HepG2 (cell line): ENCODE measurements around the gene INSIG2. TPM values are rescaled to one million over a fixed set of nuclear protein-coding genes. Genes with fewer than 3 reads are reported as not detected.
A peak's percentile ranks its signal among the peaks of the same experiment; 100 is the strongest.

Experiments
- EED ChIP-seq: sonication (generic); formaldehyde crosslinking; IDR thresholded peaks from 2 replicates; pipeline ENCODE4 v1.5.0; 2020; ENCODE audit warnings: mild to moderate bottlenecking, missing genetic modification reagents
- ELF1 ChIP-seq: sonication (generic); formaldehyde crosslinking; IDR thresholded peaks from 2 replicates; pipeline ENCODE4 v1.4.0; 2020; ENCODE audit warnings: missing genetic modification reagents
- ELF3 ChIP-seq: IDR thresholded peaks from 2 replicates; pipeline ENCODE4 v1.6.1; 2016; ENCODE audit warnings: missing genetic modification reagents, missing compliant biosample characterization
- FOXA1 ChIP-seq, 2 experiments: fragments of 450-650 bp in 1 of 2; sonication (generic) in 1 of 2; formaldehyde crosslinking in 1 of 2; IDR thresholded peaks; 2 replicates each; pipeline versions ENCODE4 v1.4.0 to v1.6.1; 2016 to 2020; ENCODE audit warnings: missing genetic modification reagents in 1 of 2
- FOXA3 ChIP-seq: IDR thresholded peaks from 2 replicates; pipeline ENCODE4 v1.6.1; 2016; ENCODE audit warnings: missing genetic modification reagents, missing compliant biosample characterization
- ISL2 ChIP-seq: sonication (generic); formaldehyde crosslinking; IDR thresholded peaks from 2 replicates; pipeline ENCODE4 v1.5.0; 2020; ENCODE audit warnings: missing genetic modification reagents
- KLF11 ChIP-seq: IDR thresholded peaks from 2 replicates; pipeline ENCODE4 v1.6.1; 2016; ENCODE audit warnings: missing compliant biosample characterization
- MEF2D ChIP-seq: sonication (generic); formaldehyde crosslinking; IDR thresholded peaks from 2 replicates; pipeline ENCODE4 v1.5.1; 2020; ENCODE audit warnings: mild to moderate bottlenecking, missing genetic modification reagents
- POGZ ChIP-seq: sonication (generic); formaldehyde crosslinking; IDR thresholded peaks from 2 replicates; pipeline ENCODE4 v1.4.0; 2020; ENCODE audit warnings: mild to moderate bottlenecking, missing genetic modification reagents
- POLR2AphosphoS5 ChIP-seq: IDR thresholded peaks from 2 replicates; pipeline ENCODE4 v1.6.1; 2012; ENCODE audit warnings: low read depth, low read length
- RCOR2 ChIP-seq: IDR thresholded peaks from 2 replicates; pipeline ENCODE4 v1.6.1; 2016; ENCODE audit warnings: missing biosample characterization, missing genetic modification reagents
- RERE ChIP-seq: IDR thresholded peaks from 2 replicates; pipeline ENCODE4 v1.6.1; 2016; ENCODE audit warnings: low read depth, missing genetic modification reagents, missing compliant biosample characterization
- SMAD3 ChIP-seq: sonication (generic); formaldehyde crosslinking; IDR thresholded peaks from 2 replicates; pipeline ENCODE4 v1.4.0; 2020; ENCODE audit warnings: missing genetic modification reagents
- TEAD2 ChIP-seq: sonication (generic); formaldehyde crosslinking; IDR thresholded peaks from 2 replicates; pipeline ENCODE4 v1.9.0; 2021; ENCODE audit warnings: missing genetic modification reagents
- ZNF7 ChIP-seq: IDR thresholded peaks from 2 replicates; pipeline ENCODE4 v1.6.1; 2016; ENCODE audit warnings: missing biosample characterization, missing genetic modification reagents
- polyA plus RNA-seq, 8 experiments: library from polyadenylated mRNA; depleted of rRNA in 3 of 8; stranded (reverse) in 7 of 8; unstranded in 1 of 8; fragments of >200 nt; fragmentation: Illumina TruSeq in 4 of 8; extraction: Trizol in 4 of 8; gene quantifications; 2 replicates each; pipeline versions ENCODE4 v1.2.1 to v1.2.3, GENCODE V29; 2011 to 2016; ENCODE audit warnings: low read depth in 4 of 8, missing spikeins in 1 of 8, mixed read lengths in 1 of 8; ENCODE audit not compliant: insufficient read depth in 1 of 8
- total RNA-seq, 5 experiments: library from RNA; depleted of rRNA; stranded (reverse); fragments of >200 nt; fragmentation: Illumina TruSeq; extraction: Trizol; gene quantifications; 2 replicates each; pipeline ENCODE4 v1.2.3, GENCODE V29; 2016; ENCODE audit warnings: low read depth in 1 of 5
- TF ChIP-seq, protein P1 (sequence below), 2 experiments: sonication (generic) in 1 of 2; formaldehyde crosslinking in 1 of 2; IDR thresholded peaks; 2 replicates each; pipeline versions ENCODE4 v1.6.1 to v1.9.0; 2014 to 2022; ENCODE audit warnings: antibody characterized with exemption in 1 of 2, borderline replicate concordance in 1 of 2, inconsistent platforms in 1 of 2, low read depth in 1 of 2, missing genetic modification reagents in 1 of 2
- TF ChIP-seq, protein P2 (sequence below): sonication (generic); formaldehyde crosslinking; IDR thresholded peaks from 2 replicates; pipeline ENCODE4 v1.5.0; 2020; ENCODE audit warnings: missing genetic modification reagents, mild to moderate bottlenecking, borderline replicate concordance

INSIG2 gene
- total and polyA plus RNA-seq, 2 of the 13 experiments (the other 11 are each of a cell fraction or from before 2014, with no cell fraction given), result 73.5 to 481 TPM

DNA sequence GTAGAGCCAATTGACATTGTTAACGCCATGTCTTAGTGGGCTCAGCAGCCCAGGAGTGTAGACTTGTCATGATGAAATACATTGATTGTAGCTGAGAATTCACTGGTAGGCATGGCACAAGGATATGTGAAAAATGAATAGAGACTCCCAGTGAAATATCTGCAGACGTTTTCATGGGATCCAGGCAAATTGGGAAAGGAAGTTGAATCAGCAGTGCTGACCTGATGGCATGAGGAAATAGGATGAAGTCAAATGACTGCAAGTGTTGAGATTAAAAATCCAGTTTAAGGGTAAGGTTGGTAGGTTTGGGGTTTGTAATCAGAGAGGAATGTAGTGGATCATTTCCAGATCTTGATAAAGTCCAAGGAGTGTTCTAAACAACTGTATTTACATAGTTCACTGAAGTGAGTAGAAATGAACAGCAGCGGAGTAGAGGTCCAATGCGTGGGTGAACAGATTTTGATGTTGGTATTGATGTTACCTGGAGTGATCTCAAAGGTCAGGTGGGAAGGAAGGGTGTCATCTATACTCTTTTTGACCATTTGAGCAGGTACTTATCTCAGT is 24.6 kb downstream of the INSIG2 start (continued):
- TF ChIP-seq RCOR2 (CRISPR knock-in tag) (no peak), SMAD3 (CRISPR knock-in tag) (0 out of 2 replicates have a peak, but pooled peaks have one; percentile 33), EED (no peak), POGZ (0 out of 2 replicates have a peak, but pooled peaks have one; percentile 33), FOXA3 (peak; percentile 41; the same call in 1 of the 2 replicates), POLR2AphosphoS5 (peak; percentile 77), RERE (0 out of 2 replicates have a peak, but pooled peaks have one; percentile 28), ELF1 (CRISPR knock-in tag) (no peak), TEAD2 (CRISPR knock-in tag) (no peak), ELF3 (CRISPR knock-in tag) (peak; percentile 54; the same call in 1 of the 2 replicates), ISL2 (CRISPR knock-in tag) (0 out of 2 replicates have a peak, but pooled peaks have one; percentile 14), KLF11 (CRISPR knock-in tag) (0 out of 2 replicates have a peak, but pooled peaks have one; percentile 34), FOXA1 (IDR thresholded peaks at IDR 0.05) (no peak), FOXA1 (CRISPR knock-in tag; IDR thresholded peaks at IDR 0.05) (peak; percentile 32; the same call in 1 of the 2 replicates), ZNF7 (peak; percentile 5; the same call in 1 of the 2 replicates), MEF2D (CRISPR knock-in tag) (0 out of 2 replicates have a peak, but pooled peaks have one; percentile 44)
- TF ChIP-seq, protein P1, sequence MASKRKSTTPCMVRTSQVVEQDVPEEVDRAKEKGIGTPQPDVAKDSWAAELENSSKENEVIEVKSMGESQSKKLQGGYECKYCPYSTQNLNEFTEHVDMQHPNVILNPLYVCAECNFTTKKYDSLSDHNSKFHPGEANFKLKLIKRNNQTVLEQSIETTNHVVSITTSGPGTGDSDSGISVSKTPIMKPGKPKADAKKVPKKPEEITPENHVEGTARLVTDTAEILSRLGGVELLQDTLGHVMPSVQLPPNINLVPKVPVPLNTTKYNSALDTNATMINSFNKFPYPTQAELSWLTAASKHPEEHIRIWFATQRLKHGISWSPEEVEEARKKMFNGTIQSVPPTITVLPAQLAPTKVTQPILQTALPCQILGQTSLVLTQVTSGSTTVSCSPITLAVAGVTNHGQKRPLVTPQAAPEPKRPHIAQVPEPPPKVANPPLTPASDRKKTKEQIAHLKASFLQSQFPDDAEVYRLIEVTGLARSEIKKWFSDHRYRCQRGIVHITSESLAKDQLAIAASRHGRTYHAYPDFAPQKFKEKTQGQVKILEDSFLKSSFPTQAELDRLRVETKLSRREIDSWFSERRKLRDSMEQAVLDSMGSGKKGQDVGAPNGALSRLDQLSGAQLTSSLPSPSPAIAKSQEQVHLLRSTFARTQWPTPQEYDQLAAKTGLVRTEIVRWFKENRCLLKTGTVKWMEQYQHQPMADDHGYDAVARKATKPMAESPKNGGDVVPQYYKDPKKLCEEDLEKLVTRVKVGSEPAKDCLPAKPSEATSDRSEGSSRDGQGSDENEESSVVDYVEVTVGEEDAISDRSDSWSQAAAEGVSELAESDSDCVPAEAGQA (IDR thresholded peaks at IDR 0.05; ENCODE audit: low read depth), result no peak
- TF ChIP-seq, protein P1 (CRISPR knock-in tag; IDR thresholded peaks at IDR 0.05; ENCODE audit: borderline replicate concordance), result no peak
- TF ChIP-seq, protein P2, sequence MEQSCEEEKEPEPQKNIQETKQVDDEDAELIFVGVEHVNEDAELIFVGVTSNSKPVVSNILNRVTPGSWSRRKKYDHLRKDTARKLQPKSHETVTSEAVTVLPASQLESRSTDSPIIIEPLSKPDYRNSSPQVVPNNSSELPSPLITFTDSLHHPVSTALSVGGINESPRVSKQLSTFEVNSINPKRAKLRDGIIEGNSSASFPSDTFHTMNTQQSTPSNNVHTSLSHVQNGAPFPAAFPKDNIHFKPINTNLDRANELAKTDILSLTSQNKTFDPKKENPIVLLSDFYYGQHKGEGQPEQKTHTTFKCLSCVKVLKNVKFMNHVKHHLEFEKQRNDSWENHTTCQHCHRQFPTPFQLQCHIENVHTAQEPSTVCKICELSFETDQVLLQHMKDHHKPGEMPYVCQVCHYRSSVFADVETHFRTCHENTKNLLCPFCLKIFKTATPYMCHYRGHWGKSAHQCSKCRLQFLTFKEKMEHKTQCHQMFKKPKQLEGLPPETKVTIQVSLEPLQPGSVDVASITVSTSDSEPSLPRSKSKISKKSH, result no peak
